SJCRH30 (cell line): ENCODE data around the gene HSPA14. TPM values are rescaled to one million over a fixed set of nuclear protein-coding genes. Genes with fewer than 3 reads are reported as not detected.
"Not testable (repeated sequence)": the region's sequence is repeated elsewhere in the genome, so short reads cannot be mapped to it uniquely, and the experiment has no call there.

Experiments used
- DNase-seq, 2 experiments: peaks; one replicate each; pipeline ENCODE4 v3.0.0-alpha.2; 2015 to 2020
- H3K27ac ChIP-seq: fragments of 250-450 bp; sonication (Bioruptor Pico); 2 replicates; pipeline ENCODE4 v1.5.1; 2020; ENCODE audit warnings: mild to moderate bottlenecking, moderate library complexity
- H3K27me3 ChIP-seq: fragments of 250-450 bp; sonication (Bioruptor Pico); 2 replicates; pipeline ENCODE4 v1.5.1; 2020; ENCODE audit warnings: mild to moderate bottlenecking, moderate library complexity
- H3K36me3 ChIP-seq: fragments of 250-450 bp; sonication (Bioruptor Pico); 2 replicates; pipeline ENCODE4 v1.5.1; 2020; ENCODE audit warnings: mild to moderate bottlenecking, moderate library complexity
- H3K4me1 ChIP-seq: fragments of 250-450 bp; sonication (Bioruptor Pico); 2 replicates; pipeline ENCODE4 v1.5.1; 2020; ENCODE audit warnings: mild to moderate bottlenecking, moderate library complexity
- H3K4me3 ChIP-seq: fragments of 250-450 bp; sonication (Bioruptor Pico); 2 replicates; pipeline ENCODE4 v1.5.1; 2020; ENCODE audit warnings: mild to moderate bottlenecking, moderate library complexity
- H3K9me3 ChIP-seq: fragments of 250-450 bp; sonication (Bioruptor Pico); replicated peaks from 2 replicates; pipeline ENCODE4 v1.5.1; 2020; ENCODE audit warnings: mild to moderate bottlenecking, moderate library complexity
- total RNA-seq: library from RNA; depleted of rRNA; stranded (reverse); fragments of >200 nt; shearing (Covaris generic); gene quantifications from 2 replicates; pipeline ENCODE4 v1.2.3, GENCODE V29; 2014

HSPA14 gene
- total RNA-seq, 1 experiment from 2014 or later = 49.9 TPM

DNA sequence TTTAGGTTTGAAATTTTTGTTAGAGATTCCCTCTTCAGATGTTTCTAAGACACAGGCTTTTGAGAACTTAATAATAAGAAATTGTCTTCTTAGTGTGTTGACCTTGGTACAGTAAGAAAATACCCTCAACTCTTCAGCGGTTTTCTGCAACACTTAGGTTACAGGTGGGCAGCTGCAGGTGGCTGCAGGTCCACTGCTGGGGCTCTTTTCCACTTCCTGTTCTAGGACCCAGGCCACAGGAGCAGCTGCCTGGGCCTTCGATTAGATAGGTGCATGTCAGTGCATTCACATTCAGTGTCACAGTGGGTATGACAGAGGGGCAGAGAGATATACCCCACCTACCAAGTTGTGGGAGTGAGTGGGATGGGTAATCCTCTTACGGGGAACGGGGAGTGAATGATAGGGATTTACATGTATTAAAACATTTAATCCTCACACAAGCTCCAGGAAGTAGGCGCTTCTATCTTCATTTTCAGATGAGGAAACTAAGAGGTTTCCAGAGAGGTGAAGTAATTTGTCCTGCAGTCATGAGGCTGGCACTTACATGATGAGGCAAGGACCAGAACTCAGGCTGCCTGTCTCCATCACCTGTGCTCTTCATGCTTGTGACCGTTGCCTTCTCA lies 20.3 kb downstream of the HSPA14 start:
- no peaks in the 10 kb centered on the region for H3K9me3 ChIP-seq
- H3K36me3 ChIP-seq = peaks cover 12% of the 10 kb centered on the region
- DNase-seq = no peak
- no peaks in the 10 kb centered on the region for H3K4me1 ChIP-seq
- no peaks in the 10 kb centered on the region for H3K27me3 ChIP-seq
- no peak overlapping the region for H3K4me3 ChIP-seq
- H3K27ac ChIP-seq = no peak overlapping the region

DNA sequence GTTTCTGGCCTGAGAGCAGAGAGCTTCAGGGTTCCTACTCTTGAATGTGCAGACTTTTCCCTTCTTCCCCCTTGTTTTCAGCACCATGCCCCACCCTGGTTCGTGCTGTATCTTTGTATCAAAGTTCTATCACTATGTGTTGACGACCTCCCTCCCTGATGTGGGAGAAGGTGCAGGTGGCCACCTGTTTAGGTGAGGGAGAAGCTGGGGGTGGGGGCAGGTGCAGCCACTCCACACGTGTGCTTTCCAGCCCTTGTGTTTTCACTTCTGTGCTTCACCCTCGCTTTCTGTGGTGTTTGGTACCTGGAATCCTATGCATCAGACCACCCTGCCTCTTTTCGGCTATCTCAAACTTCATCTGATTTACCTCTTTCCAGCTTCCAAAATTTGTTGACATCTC lies 20.9 kb downstream of the HSPA14 start:
- Histone ChIP-seq H3K4me3 (no peak overlapping the region), H3K27me3 (no peaks in the 10 kb centered on the region), H3K36me3 (peaks cover 12% of the 10 kb centered on the region; the same call in 1 of the 2 replicates)

DNA sequence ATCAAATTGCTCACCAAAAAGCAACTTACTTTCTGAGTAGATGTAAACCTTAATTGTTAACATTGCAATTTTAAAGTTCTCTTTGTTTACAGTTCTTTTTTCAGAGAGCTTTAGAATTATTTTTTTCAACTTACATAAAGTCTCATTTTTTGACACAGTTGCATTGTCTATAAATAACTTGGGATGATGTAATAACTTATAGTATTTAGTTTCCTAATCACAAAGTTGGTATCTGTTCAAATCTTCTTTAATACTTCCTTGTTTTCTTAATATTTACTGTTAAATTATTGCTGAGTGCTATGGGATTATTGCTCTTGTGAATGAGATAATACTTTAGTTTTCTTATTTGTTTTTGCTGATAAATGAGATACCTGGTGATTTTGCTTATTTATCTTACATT lies 21.7 kb downstream of the HSPA14 start:
- no peak for DNase-seq
- Histone ChIP-seq H3K4me3 (no peak overlapping the region), H3K36me3 (peaks cover 13% of the 10 kb centered on the region), H3K9me3 (no peaks in the 10 kb centered on the region), H3K4me1 (no peaks in the 10 kb centered on the region), H3K27ac (no peak overlapping the region), H3K27me3 (no peaks in the 10 kb centered on the region)

More for the DNA sequence above, 20.9 kb downstream of the HSPA14 start:
- Histone ChIP-seq H3K4me1 (no peaks in the 10 kb centered on the region), H3K27ac (no peak overlapping the region), H3K9me3 (no peaks in the 10 kb centered on the region)
- no peak for DNase-seq

DNA sequence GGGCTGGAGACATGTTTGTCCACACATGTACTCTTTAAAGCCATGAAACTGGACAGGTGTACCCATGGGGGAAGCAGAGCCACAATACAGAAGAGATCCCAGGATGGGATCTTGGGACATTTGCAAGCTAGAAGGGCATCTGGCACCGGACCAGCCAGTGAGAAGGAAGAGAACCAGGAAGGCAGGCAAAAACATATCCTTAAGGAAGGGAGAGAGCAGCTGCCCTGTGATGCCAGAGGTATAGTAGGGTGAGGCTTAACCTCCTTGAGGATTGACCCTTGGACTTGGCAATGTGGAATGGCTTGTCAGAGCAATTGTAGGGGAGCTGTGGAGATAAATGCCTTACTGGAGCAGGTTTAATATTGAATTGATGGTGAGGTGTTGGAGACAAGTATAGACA lies 22.7 kb downstream of the HSPA14 start:
- Histone ChIP-seq H3K4me3 (no peak overlapping the region), H3K27me3 (no peaks in the 10 kb centered on the region), H3K9me3 (no peaks in the 10 kb centered on the region), H3K36me3 (peaks cover 10% of the 10 kb centered on the region), H3K4me1 (no peaks in the 10 kb centered on the region), H3K27ac (no peak overlapping the region)
- no peak for DNase-seq

DNA sequence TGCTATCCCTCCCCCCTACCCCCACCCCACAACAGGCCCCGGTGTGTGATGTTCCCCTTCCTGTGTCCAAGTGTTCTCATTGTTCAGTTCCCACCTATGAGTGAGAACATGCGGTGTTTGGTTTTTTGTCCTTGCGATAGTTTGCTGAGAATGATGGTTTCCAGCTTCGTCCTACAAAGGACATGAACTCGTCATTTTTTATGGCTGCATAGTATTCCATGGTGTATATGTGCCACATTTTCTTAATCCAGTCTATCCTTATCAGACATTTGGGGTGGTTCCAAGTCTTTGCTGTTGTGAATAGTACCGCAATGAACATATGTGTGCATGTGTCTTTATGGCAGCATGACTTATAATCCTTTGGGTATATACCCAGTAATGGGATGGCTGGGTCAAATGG lies 26.4 kb downstream of the HSPA14 start:
- H3K27me3 ChIP-seq, H3K27ac ChIP-seq, H3K4me1 ChIP-seq, H3K9me3 ChIP-seq, DNase-seq, H3K4me3 ChIP-seq: not testable (repeated sequence)
- H3K36me3 ChIP-seq = peaks cover 14% of the 10 kb centered on the region

DNA sequence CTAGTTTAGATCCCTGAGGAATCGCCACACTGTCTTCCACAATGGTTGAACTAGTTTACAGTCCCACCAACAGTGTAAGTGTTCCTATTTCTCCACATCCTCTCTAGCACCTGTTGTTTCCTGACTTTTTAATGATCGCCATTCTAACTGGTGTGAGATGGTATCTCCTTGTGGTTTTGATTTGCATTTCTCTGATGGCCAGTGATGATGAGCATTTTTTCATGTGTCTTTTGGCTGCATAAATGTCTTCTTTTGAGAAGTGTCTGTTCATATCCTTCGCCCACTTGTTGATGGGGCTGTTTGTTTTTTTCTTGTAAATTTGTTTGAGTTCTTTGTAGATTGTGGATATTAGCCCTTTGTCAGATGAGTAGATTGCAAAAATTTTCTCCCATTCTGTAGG lies 26.8 kb downstream of the HSPA14 start:
- not testable (repeated sequence) for DNase-seq, H3K27ac ChIP-seq
- H3K36me3 ChIP-seq = peaks cover 17% of the 10 kb centered on the region

DNA sequence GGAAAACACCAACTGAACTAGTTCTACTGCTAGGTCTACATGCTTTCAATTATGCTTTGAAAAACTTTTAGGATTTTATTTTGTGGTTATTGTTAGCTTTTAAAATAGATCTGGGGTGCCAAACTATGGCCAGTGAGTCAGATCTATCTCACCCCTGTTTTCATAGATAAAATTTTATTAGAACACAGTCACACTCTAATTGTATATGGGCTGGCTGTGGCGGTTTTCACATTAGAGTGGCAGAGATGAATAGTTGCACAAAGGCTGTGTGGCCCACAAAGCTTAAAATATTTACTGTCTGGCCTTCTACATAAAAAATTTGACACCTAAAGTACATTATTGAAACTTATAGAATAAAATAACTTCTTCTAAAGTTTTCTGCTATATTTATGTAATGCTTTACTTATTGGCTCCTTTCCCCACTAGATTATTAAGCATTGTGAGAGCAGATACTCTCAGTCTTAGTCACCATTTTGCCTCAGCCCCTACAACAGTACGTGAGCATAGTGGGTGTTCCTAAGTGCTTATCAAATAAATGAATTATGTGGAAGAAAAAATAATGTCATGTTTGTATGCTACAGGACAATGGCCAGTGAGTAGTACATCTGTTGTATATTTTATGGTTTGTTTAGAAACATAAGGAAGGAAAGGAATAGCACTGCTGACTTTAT lies 35.1 kb downstream of the HSPA14 start:
- H3K27ac ChIP-seq = no peak overlapping the region
- H3K4me1 ChIP-seq = no peaks in the 10 kb centered on the region
- no peaks in the 10 kb centered on the region for H3K9me3 ChIP-seq
- no peak for DNase-seq
- H3K27me3 ChIP-seq = no peaks in the 10 kb centered on the region
- H3K36me3 ChIP-seq = peaks cover 24% of the 10 kb centered on the region
- no peak overlapping the region for H3K4me3 ChIP-seq

More for the DNA sequence above, 26.8 kb downstream of the HSPA14 start:
- H3K4me3 ChIP-seq, H3K9me3 ChIP-seq, H3K4me1 ChIP-seq, H3K27me3 ChIP-seq: not testable (repeated sequence)

DNA sequence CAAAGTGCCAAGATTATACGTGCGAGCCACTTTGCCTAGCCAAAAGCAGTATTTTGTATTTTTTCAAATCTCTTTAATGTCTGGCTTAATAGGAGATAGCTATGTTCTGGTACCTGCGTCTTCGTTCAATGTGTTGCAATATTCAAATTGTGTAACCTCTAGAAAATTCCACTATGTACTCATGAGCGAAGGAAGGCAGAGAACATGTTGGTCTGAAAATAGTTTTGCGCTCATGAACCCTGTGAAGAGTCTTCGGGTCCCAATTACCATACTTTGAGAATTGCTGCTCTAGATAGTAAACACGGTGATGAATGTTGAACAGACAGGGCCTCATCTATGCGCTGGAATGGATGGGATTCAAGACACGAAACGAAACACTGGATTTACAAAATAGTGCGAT lies 37.8 kb downstream of the HSPA14 start:
- H3K27ac ChIP-seq = no peak overlapping the region
- H3K4me1 ChIP-seq = no peaks in the 10 kb centered on the region
- no peak overlapping the region for H3K4me3 ChIP-seq
- H3K27me3 ChIP-seq = no peaks in the 10 kb centered on the region
- peaks cover 8% of the 10 kb centered on the region for H3K36me3 ChIP-seq
- H3K9me3 ChIP-seq = no peaks in the 10 kb centered on the region
- no peak for DNase-seq

DNA sequence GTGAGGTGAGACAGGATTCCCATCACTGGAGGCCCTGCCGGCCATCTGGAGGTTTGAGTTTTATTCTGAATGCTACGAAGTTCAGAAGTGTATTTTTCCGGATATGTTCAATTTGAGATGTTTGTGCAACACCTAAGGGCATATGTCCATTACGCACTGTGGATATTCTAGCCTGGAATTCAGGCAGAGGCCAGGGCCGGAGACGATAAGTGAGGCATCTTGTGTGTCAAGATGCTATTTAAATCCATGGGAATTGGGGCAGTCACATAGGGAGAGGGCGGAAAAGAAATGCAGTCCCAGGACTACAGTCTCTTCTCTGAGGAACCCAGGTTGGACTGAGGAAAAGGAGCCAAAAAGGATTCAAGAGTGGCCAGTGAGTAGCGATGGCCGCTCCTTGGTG lies 38.7 kb downstream of the HSPA14 start:
- no peaks in the 10 kb centered on the region for H3K9me3 ChIP-seq
- no peaks in the 10 kb centered on the region for H3K27me3 ChIP-seq
- H3K27ac ChIP-seq = no peak overlapping the region
- DNase-seq = no peak
- no peaks in the 10 kb centered on the region for H3K4me1 ChIP-seq
- peaks cover 7% of the 10 kb centered on the region for H3K36me3 ChIP-seq
- H3K4me3 ChIP-seq = no peak overlapping the region

DNA sequence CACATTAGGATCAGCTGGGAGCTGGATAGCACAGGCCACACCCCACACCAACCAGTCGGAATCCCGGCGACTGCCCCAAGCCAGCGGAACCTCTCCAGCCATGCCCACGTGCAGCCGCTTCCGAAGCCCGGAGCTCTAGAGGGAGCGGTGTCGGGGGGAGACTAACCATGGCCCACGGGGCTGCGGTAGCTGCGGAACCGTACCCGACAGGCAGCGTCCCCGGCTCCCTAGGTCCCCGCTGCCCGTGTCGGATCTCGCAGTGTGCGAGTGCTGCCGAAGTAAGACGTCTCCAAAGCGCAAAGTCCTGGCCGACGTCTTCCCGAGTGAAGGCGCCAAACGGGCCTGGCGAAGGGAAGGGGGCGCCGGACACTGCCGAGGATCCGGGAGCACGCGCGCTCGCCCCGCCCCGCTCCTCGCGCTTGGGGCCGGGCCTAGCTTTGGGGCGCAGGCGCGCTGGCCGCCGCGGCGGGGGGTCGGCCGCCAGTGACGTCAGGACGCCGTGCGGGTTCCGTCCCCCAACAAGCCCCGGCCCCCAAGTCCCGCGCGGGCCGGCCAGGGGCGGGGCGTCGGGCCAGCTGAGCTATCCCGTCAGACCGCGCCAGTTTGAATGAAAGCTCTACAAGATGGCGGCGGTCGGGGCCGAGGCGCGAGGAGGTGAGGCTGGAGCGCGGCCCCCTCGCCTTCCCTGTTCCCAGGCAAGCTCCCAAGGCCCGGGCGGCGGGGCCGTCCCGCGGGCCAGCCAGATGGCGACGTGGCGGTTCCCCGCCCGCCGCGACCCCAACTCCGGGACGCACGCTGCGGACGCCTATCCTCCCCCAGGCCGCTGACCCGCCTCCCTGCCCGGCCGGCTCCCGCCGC lies 40.4 kb downstream of the HSPA14 start, which contains the start of gene SUV39H2:
Gene SUV39H2 (plus strand): TSS at position 601 of the 858 bp plus-strand sequence. CDS start 23 bp downstream, at position 624.
- Histone ChIP-seq H3K27me3 (no peaks in the 10 kb centered on the region), H3K9me3 (no peaks in the 10 kb centered on the region), H3K4me3 (peak within 1 kb of the TSS; percentile 90), H3K4me1 (no peaks in the 10 kb centered on the region), H3K36me3 (peaks cover 7% of the 10 kb centered on the region), H3K27ac (peak within 1 kb of the TSS; percentile 89)
- DNase-seq = peak; percentile 92 to 93

DNA sequence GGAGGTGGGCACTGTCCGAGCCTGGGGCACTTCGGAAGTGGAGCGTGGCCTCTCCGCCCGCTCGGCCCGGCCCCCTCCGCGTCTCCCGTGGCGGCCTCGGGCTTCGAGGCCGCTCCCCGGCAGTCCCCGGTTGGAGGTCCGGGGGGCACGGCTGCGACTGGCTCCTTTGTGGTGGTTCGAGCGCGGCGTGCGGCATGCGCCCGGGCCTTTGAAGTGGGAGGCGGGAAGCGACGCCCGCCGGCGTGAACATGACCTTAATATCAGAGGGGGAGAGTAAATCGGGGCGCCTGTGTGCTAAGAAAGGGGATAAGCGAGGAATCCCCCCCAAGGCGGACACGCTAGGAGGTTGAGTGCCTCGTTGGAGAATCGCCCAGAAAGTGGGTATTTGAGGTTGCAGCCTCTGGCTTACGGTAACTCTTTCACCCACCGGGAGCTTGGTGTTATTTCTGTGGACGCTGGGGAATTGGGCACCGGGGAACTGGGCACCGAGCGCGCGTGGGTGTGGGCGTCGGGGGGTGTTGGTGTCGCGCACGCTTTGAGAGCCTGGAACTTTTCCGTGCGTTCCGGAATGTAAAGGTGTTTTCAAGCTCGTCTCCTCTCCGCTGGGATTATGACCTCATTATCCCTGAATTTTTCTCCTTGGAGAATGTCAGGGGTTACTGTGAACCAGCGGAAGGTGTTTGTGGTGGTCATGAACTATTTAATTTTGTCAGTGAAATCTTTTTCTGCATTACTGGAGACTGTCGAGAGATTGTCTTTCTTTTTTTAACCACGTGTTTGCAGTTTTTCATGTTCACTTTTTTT lies 41.2 kb downstream of the HSPA14 start:
- peak; percentile 27 to 40 for DNase-seq
- Histone ChIP-seq H3K27me3 (no peaks in the 10 kb centered on the region), H3K36me3 (peaks cover 9% of the 10 kb centered on the region), H3K4me1 (no peaks in the 10 kb centered on the region), H3K9me3 (no peaks in the 10 kb centered on the region), H3K4me3 (peak overlapping the region; percentile 90), H3K27ac (peak overlapping the region; percentile 89)

DNA sequence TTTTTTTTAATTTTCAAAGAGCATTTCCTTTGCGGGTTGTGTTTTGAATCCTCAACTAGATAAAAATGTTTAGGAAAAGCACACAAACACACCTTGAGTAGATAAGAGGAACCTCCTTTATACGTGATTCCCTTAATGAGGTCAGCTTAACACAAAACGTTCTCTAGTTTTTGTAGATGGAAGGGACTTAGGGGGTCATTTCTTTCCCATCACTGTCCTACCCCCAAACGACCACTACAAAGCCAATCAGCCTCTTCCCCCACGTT lies 41.8 kb downstream of the HSPA14 start:
- no peaks in the 10 kb centered on the region for H3K9me3 ChIP-seq
- H3K4me3 ChIP-seq = peak overlapping the region; percentile 90
- no peaks in the 10 kb centered on the region for H3K4me1 ChIP-seq
- H3K36me3 ChIP-seq = peaks cover 14% of the 10 kb centered on the region
- peak in 1 of 2 experiments; percentile 18 for DNase-seq
- H3K27ac ChIP-seq = peak overlapping the region; percentile 89; the same call in 1 of the 2 replicates
- no peaks in the 10 kb centered on the region for H3K27me3 ChIP-seq

DNA sequence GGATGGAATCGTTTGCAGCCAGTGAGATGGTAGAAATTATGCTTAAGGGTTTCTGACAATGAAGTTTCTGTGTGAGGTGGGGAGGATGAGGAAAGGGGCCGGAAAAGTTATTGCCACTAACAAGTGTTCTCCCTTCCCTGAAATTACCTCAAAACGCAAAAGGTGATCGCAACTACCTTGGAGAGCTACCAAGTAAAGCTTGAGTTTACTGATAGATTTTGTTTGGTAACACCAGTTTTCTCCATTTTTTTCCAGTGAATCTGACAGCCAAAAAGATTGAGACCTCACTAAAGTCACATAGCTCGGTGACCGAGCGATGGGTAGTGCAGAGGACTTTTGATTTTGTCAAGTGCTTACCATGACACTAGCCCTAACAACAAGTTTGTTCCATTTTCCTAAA lies 42.1 kb downstream of the HSPA14 start:
- no peak for DNase-seq
- no peaks in the 10 kb centered on the region for H3K27me3 ChIP-seq
- no peak overlapping the region for H3K27ac ChIP-seq
- H3K4me1 ChIP-seq = no peaks in the 10 kb centered on the region
- peak overlapping the region; percentile 90 for H3K4me3 ChIP-seq
- peaks cover 14% of the 10 kb centered on the region for H3K36me3 ChIP-seq
- no peaks in the 10 kb centered on the region for H3K9me3 ChIP-seq

DNA sequence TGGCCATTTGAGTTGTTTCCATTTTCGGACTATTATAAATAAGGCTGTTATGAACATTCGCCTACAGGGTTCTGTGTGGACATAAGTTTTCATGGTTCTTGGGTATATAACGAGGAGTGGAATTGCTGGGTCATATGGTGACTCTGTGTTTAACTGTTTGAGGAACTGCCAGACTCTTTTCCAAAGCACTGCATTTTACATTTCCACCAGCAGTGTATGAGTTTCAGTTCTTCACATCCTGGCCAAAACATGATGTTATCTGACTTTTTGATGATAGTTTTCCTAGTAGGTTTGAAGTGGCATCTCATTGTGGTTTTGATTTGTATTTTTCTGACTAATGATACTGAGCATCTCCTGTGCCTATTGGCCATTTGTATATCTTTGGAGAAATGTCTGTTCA lies 46.0 kb downstream of the HSPA14 start:
- H3K36me3 ChIP-seq = peaks cover 30% of the 10 kb centered on the region
- no peak overlapping the region for H3K27ac ChIP-seq
- no peaks in the 10 kb centered on the region for H3K27me3 ChIP-seq
- no peaks in the 10 kb centered on the region for H3K4me1 ChIP-seq
- no peaks in the 10 kb centered on the region for H3K9me3 ChIP-seq
- DNase-seq = no peak
- H3K4me3 ChIP-seq = no peak overlapping the region
